Activated T-cell treated with anti-CD3 and anti-CD28 coated beads for 24 hours (primary cell): ENCODE measurements around the gene ANKRD39.
"Not testable (repeated sequence)": the region's sequence is repeated elsewhere in the genome, so short reads cannot be mapped to it uniquely, and the experiment has no call there.

Experiments
- DNase-seq: peaks from one replicate; pipeline ENCODE4 v3.0.0-alpha.2; 2020; ENCODE audit warnings: low read depth

ANKRD39 gene

DNA sequence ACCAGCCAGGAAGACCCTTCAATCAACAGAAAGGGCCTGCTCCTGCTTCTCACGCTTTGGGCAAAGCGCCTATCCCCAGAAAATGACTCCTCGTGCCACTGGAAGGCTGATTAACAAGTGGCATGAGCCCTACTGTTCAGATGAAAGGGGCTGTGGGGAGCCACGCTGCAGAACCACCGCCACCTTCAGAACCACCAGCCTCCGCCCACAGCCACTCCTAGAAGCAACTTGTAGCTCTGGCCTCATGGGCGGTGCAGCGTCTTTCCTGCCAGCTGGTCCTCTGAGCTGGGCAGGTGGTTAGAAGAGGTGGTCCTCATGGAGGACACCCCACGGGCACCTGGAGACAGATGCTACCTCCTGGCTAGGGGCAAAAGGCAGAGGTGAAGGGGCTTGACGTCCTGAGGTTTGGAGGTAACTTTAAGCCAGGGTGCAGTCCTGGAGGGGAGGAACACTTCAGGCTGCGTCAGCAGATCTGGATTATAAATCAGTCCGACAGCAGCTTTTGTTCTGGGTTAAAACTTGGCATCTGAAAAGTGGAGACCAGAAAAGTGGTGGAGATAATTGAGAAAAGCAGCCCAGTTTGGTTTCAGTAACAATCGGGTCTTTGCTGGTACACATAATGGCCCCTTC lies 12.9 kb upstream of the ANKRD39 start:
- DNase-seq, result no peak

- DNase-seq, result no peak
Observed at GRCh38 chr2:96869822-96870625, 12.2 kb upstream of the ANKRD39 start, which contains the start of gene SEMA4C. Gene SEMA4C (minus strand): TSS chr2:96870080. CDS start chr2:96867886, 2,194 bp downstream.

GRCh38 chr2:96869281-96869821 lies 11.5 kb upstream of the ANKRD39 start:
- no peak for DNase-seq

DNA sequence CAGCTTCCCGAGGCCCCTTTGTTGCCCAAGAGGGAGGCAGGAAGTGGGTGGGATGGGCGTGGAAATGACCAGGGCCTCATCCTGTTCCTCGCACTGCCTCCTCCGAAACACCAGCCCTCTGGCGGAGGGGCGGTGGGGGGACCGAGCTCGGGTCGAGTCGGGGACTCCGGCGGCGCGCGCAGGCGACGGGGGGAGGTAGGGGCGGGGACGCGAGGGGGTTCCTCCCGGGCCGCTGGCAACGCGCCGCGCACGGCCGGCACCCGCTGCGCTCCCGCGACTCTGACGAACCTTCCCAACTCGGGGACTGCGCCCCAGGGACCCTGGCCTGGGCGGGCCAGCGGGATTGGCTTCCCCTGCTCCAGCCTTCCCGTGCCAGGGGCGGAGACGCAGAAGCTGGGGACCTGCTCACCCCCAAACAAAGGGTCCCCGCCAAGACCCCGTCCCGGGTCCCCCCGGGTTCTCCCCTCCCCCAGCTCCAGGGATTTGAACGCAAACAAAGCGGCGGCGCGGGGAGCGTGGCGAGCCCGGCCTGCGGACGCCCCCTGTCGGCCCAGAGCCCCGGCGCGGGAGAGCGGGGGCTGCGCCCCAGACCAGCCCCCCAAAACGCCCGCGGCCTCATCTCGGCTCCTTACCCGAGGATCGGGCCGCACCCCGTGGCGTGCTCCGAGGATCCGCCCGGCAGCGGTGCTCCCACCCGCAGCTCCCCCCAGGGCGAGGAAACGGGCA lies 10.9 kb upstream of the ANKRD39 start:
- no peak for DNase-seq

- no peak for DNase-seq
Observed at GRCh38 chr2:96867756-96868554, 10.1 kb upstream of the ANKRD39 start.

DNA sequence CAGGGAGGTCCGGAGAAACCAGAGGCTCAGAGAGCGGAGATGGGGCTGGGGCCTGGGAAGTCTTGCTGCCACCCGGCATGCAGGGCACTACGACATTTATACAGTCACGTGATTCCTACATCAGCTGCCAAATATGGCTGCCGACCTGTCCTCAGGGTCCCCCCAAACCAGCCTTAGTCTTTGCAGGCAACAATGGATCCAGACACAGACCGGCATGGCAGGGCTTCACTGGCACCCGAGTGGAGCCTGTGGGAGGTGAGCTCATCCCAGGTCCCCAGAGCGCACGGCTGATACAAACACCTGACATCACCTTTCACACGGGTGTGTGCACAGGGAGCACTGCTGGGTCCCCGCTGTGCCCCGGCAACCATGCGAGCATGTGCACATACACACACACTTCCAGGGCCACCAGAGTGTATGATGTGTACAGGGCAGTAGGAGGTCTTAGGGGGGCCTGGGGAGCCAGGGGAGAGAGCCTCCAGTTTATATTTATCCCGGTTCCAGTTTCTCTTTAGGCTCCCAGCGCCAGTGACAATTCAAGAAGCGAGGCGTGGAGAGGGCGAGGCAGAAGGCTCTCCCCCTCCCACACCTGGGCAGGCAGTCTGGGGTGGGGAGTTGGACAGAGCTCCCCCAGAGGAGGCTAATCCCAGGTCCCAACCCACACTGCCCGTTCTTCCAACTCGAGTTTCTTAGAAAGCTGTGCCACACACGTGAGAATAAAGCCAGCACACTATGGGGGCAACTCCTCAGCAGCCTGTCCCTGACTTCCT lies 9.4 kb upstream of the ANKRD39 start:
- DNase-seq, result no peak

DNA sequence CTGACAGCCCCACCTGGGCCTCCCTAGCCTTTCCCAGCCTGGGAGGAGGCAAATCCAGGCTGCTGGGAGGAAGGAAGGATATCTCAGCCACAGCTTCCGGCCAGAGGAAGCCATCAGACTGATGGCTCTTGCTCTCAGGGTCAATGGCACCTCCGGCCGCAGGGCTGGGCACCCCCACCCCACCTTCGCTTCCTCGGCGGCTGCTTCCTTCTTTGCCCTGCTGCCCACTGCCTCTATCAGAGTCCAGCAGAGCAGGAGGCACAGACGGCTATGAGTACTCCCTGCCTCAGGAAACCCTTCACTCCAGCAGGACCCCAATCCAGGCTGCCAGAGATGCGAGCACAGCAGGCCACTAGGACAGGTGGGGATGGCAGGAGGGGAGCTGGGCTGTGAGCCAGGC lies 8.8 kb upstream of the ANKRD39 start:
- DNase-seq, result no peak

DNA sequence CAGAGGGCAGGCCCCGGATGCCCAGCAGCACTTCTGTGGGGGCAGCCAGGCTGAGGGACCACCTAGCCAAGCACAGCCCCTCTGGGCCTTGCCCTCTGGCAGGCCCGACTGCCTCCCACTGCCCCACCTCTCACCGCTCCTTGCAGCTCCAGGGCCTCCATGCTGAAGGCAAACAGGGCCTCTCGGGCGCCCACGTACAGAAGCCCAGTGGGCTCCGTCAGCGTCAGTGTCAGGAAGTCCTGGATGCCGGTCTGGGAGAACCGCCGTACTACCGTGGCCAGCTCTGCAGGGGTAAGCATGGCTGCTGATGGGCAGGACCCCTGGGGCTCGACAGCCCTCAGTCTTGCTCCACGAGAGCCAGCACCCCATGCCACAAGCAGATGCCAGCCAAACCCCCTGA lies 8.3 kb upstream of the ANKRD39 start:
- DNase-seq, result no peak

GRCh38 chr2:96865654-96866053 lies 7.8 kb upstream of the ANKRD39 start:
- DNase-seq, result no peak

GRCh38 chr2:96864343-96865091 lies 6.7 kb upstream of the ANKRD39 start:
- no peak for DNase-seq

GRCh38 chr2:96863575-96864342 lies 5.9 kb upstream of the ANKRD39 start:
- DNase-seq, result no peak

DNA sequence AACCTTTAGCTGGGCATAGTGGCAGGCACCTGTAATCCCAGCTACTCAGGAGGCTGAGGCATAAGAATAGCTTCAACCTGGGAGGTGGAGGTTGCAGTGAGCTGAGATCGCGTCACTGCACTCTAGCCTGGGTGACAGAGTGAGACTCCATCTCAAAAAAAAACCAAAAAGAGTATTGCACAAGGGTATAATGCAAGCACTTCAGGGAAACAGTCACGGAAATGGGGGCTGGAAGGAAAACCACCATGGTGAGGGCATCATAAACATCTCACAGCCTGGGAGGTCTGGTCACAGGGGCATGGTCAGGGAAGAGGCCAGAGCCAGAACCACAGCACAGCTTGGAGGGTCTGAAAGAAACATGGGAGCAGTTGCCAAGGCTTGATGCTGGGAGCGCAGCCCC lies 5.2 kb upstream of the ANKRD39 start:
- DNase-seq, result not testable (repeated sequence)

- DNase-seq, result no peak
Observed at GRCh38 chr2:96861074-96861473, 3.3 kb upstream of the ANKRD39 start.

DNA sequence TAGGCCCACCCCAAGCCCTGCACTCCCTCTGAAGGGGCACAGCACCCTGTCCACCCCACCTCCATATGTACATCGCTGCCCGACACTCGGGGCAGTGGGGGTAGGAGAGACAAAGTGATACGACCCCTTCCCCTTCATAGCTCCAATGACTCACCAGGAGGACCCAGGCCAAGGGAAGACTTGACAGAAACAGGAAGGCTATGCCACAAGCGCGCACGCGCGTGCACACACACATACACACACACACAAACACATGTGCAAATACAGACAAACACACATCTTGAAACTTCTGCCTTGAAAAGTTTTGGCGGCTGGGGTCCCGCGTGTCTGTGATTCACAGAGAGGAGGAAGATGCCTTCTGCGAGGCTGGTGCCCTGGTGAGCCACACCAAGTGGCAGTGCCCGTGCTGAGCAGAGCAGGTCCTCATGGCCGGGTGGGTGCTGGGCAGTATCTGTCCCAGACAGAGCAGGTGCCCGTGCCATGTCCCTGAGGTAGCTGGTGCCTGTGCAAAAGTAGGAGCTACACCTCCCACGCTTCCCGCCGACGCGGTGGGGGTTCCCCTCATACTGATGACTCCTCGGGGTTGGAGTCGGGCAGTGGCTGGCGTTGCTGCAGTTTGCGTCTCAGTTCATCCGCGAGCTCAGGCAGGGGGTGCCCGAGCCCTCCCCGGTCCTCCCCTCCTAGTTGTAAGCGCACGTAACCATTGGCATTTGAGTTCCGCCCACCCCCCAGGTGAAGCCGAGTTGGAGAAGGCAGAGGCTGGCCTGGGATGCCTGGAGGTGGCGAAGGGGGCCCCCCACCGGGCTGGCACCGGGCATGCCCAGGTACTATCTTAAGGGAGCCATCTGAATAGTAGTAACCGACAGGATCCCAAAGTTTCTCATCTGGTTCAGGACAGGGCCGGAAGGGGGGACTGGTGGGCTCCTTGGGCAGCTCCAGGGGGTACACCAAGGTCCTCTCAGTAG lies 2.5 kb upstream of the ANKRD39 start:
- no peak for DNase-seq

- DNase-seq, result no peak
Observed at GRCh38 chr2:96859681-96860064, 1.9 kb upstream of the ANKRD39 start.

DNA sequence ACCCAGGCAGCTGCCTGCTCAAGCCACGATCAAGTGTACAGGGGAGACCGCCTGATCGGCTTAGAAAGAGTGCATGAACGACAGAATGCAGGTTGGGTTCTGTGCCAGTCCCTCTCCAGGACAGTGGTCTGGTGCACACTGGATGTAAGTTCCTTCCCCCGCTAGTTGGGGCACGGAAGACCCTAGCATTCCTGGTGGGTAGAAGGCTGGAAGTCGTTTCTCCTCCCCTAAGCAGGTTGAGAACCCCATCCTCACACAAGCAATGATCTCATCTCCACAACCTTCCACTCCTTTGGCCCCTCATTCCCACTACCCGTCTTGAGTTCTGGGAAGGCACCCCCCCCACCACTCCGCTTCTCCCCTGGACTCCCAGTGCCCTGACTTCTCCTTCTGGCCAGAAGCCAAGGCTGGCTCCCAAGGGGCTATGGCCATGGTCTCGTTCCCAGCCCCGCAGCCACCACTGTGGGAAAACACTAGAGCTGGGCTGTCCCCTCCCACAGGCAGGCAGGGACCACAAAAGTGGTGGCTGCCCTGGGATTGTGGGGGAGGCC lies 1.4 kb upstream of the ANKRD39 start:
- DNase-seq, result no peak

GRCh38 chr2:96856776-96857666 lies 795 bp downstream of the ANKRD39 start:
- DNase-seq, result no peak
